Neural progenitor cell (in vitro differentiated cells): ENCODE measurements around the gene JAKMIP3.

Source experiments
- CTCF ChIP-seq: fragments of 200-600 bp; sonication (generic); IDR thresholded peaks from 2 replicates; pipeline ENCODE4 v1.5.1; 2017; ENCODE audit warnings: antibody characterized with exemption, mild to moderate bottlenecking
- EZH2 ChIP-seq: fragments of 200-600 bp; sonication (generic); IDR thresholded peaks from 2 replicates; pipeline ENCODE4 v1.6.1; 2017; ENCODE audit warnings: antibody characterized with exemption, mild to moderate bottlenecking, moderate library complexity

GRCh38 chr10:132062116-132062515, 3.6 kb upstream of the JAKMIP3 start:
- TF ChIP-seq CTCF (no peak), EZH2 (no peak)
